ENCODE measurements around the gene LRRC39.

The LRRC39 gene

GRCh38 chr1:100107696-100108095 lies 70.4 kb downstream of the LRRC39 start:
- no peak overlapping the region for H3K27ac ChIP-seq (ENCODE audit: extremely low read depth, low read depth, low read length)
- TF ChIP-seq ZNF677 (tag by site-specific recombination; IDR thresholded peaks at IDR 0.05) (no peak), ZNF654 (tag by site-specific recombination; IDR thresholded peaks at IDR 0.05; ENCODE audit: low read depth) (no peak), ZNF449 (tag by site-specific recombination; IDR thresholded peaks at IDR 0.05) (no peak)
- H3K4me1 ChIP-seq (ENCODE audit: control insufficient read depth, insufficient read depth, low read length) = no peaks in the 10 kb centered on the region
- ChIA-PET CTCF (no interaction called here), POLR2A (no interaction called here)
- H3K9me3 ChIP-seq (ENCODE audit: control insufficient read depth, insufficient read depth, low read depth, low read length) = no peaks in the 10 kb centered on the region
- H3K36me3 ChIP-seq (ENCODE audit: control insufficient read depth in 2 of 2, insufficient read depth in 1 of 2, low read length in 2 of 2) = peaks cover 63 to 64% of the 10 kb centered on the region in 2 experiments
- H3K4me3 ChIP-seq (ENCODE audit: low read depth, low read length) = no peak overlapping the region

- Histone ChIP-seq H3K36me3 (ENCODE audit: control insufficient read depth in 2 of 2, insufficient read depth in 1 of 2, low read length in 2 of 2) (peaks cover 68 to 88% of the 10 kb centered on the region in 2 experiments), H3K4me1 (ENCODE audit: control insufficient read depth, insufficient read depth, low read length) (no peaks in the 10 kb centered on the region), H3K9me3 (ENCODE audit: control insufficient read depth, insufficient read depth, low read depth, low read length) (no peaks in the 10 kb centered on the region), H3K4me3 (ENCODE audit: low read depth, low read length) (no peak overlapping the region), H3K27ac (ENCODE audit: extremely low read depth, low read depth, low read length) (no peak overlapping the region)
- POLR2A ChIA-PET = no interaction called here
- TF ChIP-seq KLF16 (tag by site-specific recombination; IDR thresholded peaks at IDR 0.05) (no peak), ZNF792 (tag by site-specific recombination; IDR thresholded peaks at IDR 0.05) (no peak), ZNF24 (tag by site-specific recombination; IDR thresholded peaks at IDR 0.05) (no peak), ZNF530 (tag by site-specific recombination; IDR thresholded peaks at IDR 0.05; ENCODE audit: low read depth) (no peak), ZNF639 (tag by site-specific recombination; IDR thresholded peaks at IDR 0.05) (no peak), ZNF10 (tag by site-specific recombination; IDR thresholded peaks at IDR 0.05) (no peak), ZNF202 (tag by site-specific recombination; IDR thresholded peaks at IDR 0.05; ENCODE audit: borderline replicate concordance) (no peak), ZNF138 (tag by site-specific recombination; IDR thresholded peaks at IDR 0.05; ENCODE audit: borderline replicate concordance) (no peak), ZNF510 (tag by site-specific recombination; IDR thresholded peaks at IDR 0.05; ENCODE audit: insufficient replicate concordance) (no peak), ZBTB44 (tag by site-specific recombination; IDR thresholded peaks at IDR 0.05) (no peak), CTCF (tag by site-specific recombination; IDR thresholded peaks at IDR 0.05) (no peak), ZNF350 (tag by site-specific recombination; IDR thresholded peaks at IDR 0.05) (no peak)
- CTCF ChIA-PET = no interaction called here
Observed at GRCh38 chr1:100101564-100101963, 76.5 kb downstream of the LRRC39 start.

GRCh38 chr1:100100202-100100601 lies 77.9 kb downstream of the LRRC39 start:
- ChIA-PET CTCF (no interaction called here), POLR2A (no interaction called here)
- Histone ChIP-seq H3K36me3 (ENCODE audit: control insufficient read depth in 2 of 2, insufficient read depth in 1 of 2, low read length in 2 of 2) (peaks cover 67 to 90% of the 10 kb centered on the region in 2 experiments), H3K4me3 (ENCODE audit: low read depth, low read length) (no peak overlapping the region), H3K4me1 (ENCODE audit: control insufficient read depth, insufficient read depth, low read length) (no peaks in the 10 kb centered on the region), H3K27ac (ENCODE audit: extremely low read depth, low read depth, low read length) (no peak overlapping the region), H3K9me3 (ENCODE audit: control insufficient read depth, insufficient read depth, low read depth, low read length) (no peaks in the 10 kb centered on the region)
- no peak for TF ChIP-seq ZNF623 (tag by site-specific recombination; IDR thresholded peaks at IDR 0.05)
- no peak for TF ChIP-seq OVOL3 (tag by site-specific recombination; IDR thresholded peaks at IDR 0.05)
- no peak for TF ChIP-seq ZNF239 (tag by site-specific recombination; IDR thresholded peaks at IDR 0.05)
- no peak for TF ChIP-seq TSHZ1 (tag by site-specific recombination; IDR thresholded peaks at IDR 0.05; ENCODE audit: borderline replicate concordance)
- TF ChIP-seq ZNF544 (tag by site-specific recombination; IDR thresholded peaks at IDR 0.05) = no peak
- no peak for TF ChIP-seq ZNF701 (tag by site-specific recombination; IDR thresholded peaks at IDR 0.05)
- no peak for TF ChIP-seq ZNF513 (tag by site-specific recombination; IDR thresholded peaks at IDR 0.05)
